ENCODE measurements around the gene STARD3. TPM values are rescaled to one million over a fixed set of nuclear protein-coding genes. Genes with fewer than 3 reads are reported as not detected.

Gene STARD3
- total and polyA plus RNA-seq, 2 of the 13 experiments (the other 11 are each of a cell fraction or from before 2014, with no cell fraction given), result 34.6 to 100 TPM

DNA sequence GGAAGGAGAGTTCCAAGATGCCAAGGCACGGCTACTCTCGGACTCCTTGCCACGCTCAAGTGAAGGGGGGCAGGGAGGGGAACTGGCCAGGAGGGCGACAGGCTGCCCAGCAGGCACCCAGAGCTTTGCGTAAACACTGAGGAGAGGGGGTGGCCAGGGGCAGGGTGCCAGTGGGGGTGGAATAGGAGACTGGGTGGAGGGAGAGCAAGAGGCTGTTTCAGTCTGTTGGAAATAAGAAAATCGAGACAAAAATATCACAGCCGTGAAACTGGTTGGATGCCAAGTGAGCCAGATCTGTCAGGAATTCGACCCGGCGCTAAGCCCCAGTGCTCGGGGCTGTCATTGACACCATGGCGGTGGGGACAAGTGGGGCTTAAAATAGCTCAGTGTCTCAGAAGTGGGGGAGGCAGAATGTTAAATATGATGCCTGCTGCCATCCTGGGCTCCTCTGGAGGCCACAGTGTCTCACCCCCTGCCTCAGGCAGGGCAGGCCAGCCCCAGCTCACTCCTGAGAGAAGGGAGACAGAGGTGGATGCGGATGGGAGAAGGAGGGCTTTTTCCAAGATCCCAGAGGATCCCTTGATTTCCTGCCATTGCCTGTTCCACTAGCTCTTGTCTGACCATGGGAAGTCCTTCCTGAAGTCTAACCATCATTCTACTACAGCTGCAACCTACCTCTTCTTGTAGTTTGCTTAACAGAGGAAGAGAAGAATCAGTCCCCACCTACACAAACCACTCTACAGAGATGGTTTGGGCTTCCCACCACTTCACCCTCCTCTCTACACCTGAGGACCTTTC is 40.8 kb downstream of the STARD3 start (continued):
- TF ChIP-seq, protein P1, sequence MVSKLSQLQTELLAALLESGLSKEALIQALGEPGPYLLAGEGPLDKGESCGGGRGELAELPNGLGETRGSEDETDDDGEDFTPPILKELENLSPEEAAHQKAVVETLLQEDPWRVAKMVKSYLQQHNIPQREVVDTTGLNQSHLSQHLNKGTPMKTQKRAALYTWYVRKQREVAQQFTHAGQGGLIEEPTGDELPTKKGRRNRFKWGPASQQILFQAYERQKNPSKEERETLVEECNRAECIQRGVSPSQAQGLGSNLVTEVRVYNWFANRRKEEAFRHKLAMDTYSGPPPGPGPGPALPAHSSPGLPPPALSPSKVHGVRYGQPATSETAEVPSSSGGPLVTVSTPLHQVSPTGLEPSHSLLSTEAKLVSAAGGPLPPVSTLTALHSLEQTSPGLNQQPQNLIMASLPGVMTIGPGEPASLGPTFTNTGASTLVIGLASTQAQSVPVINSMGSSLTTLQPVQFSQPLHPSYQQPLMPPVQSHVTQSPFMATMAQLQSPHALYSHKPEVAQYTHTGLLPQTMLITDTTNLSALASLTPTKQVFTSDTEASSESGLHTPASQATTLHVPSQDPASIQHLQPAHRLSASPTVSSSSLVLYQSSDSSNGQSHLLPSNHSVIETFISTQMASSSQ (IDR thresholded peaks at IDR 0.05; ENCODE audit: low read depth), result no peak
- TF ChIP-seq, protein P1 (CRISPR knock-in tag; IDR thresholded peaks at IDR 0.05; ENCODE audit: borderline replicate concordance), result 0 out of 2 replicates have a peak, but pooled peaks have one; percentile 13
- TF ChIP-seq PLRG1 (conservative IDR thresholded peaks at IDR 0.05) (no peak), ZNF850 (CRISPR knock-in tag; conservative IDR thresholded peaks at IDR 0.05) (no peak), HNRNPLL (IDR thresholded peaks at IDR 0.05; ENCODE audit: low read depth, low read length, poor library complexity, severe bottlenecking) (no peak), RFXAP (CRISPR knock-in tag; IDR thresholded peaks at IDR 0.05; ENCODE audit: borderline replicate concordance) (no peak), FOXC1 (CRISPR knock-in tag; IDR thresholded peaks at IDR 0.05; ENCODE audit: borderline replicate concordance) (no peak), KDM1A (CRISPR knock-in tag; IDR thresholded peaks at IDR 0.05) (peak; percentile 64; the same call in 1 of the 2 replicates), HNF4A (CRISPR knock-in tag; IDR thresholded peaks at IDR 0.05) (no peak), ZNF839 (CRISPR knock-in tag; IDR thresholded peaks at IDR 0.05; ENCODE audit: borderline replicate concordance) (no peak), MYNN (CRISPR knock-in tag; IDR thresholded peaks at IDR 0.05; ENCODE audit: low read depth) (no peak), DR1 (CRISPR knock-in tag; IDR thresholded peaks at IDR 0.05) (no peak), ADNP (CRISPR knock-in tag; IDR thresholded peaks at IDR 0.05) (peak; percentile 77; the same call in 1 of the 2 replicates)
- TF ChIP-seq, protein P2, sequence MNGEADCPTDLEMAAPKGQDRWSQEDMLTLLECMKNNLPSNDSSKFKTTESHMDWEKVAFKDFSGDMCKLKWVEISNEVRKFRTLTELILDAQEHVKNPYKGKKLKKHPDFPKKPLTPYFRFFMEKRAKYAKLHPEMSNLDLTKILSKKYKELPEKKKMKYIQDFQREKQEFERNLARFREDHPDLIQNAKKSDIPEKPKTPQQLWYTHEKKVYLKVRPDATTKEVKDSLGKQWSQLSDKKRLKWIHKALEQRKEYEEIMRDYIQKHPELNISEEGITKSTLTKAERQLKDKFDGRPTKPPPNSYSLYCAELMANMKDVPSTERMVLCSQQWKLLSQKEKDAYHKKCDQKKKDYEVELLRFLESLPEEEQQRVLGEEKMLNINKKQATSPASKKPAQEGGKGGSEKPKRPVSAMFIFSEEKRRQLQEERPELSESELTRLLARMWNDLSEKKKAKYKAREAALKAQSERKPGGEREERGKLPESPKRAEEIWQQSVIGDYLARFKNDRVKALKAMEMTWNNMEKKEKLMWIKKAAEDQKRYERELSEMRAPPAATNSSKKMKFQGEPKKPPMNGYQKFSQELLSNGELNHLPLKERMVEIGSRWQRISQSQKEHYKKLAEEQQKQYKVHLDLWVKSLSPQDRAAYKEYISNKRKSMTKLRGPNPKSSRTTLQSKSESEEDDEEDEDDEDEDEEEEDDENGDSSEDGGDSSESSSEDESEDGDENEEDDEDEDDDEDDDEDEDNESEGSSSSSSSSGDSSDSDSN (CRISPR knock-in tag; IDR thresholded peaks at IDR 0.05), result 0 out of 2 replicates have a peak, but pooled peaks have one; percentile 3
- TF ChIP-seq, protein P3, sequence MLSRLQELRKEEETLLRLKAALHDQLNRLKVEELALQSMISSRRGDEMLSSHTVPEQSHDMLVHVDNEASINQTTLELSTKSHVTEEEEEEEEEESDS (CRISPR knock-in tag; IDR thresholded peaks at IDR 0.05; ENCODE audit: borderline replicate concordance), result no peak
- TF ChIP-seq, protein P4, sequence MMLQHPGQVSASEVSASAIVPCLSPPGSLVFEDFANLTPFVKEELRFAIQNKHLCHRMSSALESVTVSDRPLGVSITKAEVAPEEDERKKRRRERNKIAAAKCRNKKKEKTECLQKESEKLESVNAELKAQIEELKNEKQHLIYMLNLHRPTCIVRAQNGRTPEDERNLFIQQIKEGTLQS (CRISPR knock-in tag; IDR thresholded peaks at IDR 0.05), result no peak

Measured in HepG2 (cell line).